Activated T-cell treated with anti-CD3 and anti-CD28 coated beads for 4 hours (primary cell): ENCODE measurements around the gene BDP1.
"Not testable (repeated sequence)": the region's sequence is repeated elsewhere in the genome, so short reads cannot be mapped to it uniquely, and the experiment has no call there.

Experiments used
- DNase-seq: peaks from one replicate; pipeline ENCODE4 v3.0.0-alpha.2; 2020

Gene BDP1, protein sequence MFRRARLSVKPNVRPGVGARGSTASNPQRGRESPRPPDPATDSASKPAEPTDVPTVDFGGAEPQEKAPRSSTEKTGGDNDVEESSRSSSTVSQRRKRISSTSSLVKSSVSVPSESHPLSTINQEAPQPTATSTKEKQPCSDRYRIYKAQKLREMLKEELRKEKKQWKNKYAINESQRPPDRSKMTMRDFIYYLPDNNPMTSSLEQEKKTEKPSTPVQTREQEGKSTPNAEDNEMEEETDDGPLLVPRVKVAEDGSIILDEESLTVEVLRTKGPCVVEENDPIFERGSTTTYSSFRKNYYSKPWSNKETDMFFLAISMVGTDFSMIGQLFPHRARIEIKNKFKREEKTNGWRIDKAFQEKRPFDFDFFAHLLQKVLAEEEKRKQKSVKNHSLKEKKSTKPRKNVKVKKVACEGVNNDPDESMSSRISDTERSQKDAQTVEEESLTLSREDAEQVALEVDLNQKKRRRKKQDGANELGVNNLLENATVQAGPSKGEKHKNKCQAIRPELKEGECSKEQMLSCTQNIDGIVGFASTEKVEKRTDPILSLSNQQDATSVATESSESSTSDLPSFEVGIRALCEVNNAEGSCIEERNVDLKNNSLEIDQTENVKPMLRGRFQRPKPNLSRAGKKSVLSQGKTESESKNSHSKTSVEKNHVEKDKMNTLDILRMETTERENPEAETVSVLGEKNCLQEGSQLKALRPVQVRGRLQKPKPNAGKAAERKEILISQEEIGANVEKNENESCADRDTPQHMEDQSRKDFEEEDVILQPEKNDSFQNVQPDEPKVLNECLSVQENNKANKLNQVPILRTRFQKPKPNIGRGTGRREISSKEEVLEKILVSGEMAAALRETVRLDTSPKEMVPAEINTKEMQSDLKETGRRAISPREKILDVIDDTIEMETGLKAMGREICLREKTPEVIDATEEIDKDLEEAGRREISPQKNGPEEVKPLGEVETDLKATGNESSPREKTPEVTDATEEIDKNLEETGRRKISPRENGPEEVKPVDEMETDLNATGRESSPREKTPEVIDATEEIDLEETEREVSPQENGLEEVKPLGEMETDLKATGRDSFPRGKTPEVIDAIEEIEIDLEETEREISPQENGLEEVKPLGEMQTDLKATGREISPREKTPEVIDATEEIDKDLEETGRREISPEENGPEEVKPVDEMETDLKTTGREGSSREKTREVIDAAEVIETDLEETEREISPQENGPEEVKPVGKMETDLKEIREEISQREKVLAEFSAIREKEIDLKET (N-terminal part only)

GRCh38 chr5:71455427-71456361, at the start of gene BDP1:
BDP1 (plus strand) TSS chr5:71455651; CDS start chr5:71455878, 227 bp downstream.
- peak; percentile 98 for DNase-seq

- DNase-seq = not testable (repeated sequence)
Measured at GRCh38 chr5:71410088-71410487, 45.4 kb upstream of the BDP1 start.

DNA sequence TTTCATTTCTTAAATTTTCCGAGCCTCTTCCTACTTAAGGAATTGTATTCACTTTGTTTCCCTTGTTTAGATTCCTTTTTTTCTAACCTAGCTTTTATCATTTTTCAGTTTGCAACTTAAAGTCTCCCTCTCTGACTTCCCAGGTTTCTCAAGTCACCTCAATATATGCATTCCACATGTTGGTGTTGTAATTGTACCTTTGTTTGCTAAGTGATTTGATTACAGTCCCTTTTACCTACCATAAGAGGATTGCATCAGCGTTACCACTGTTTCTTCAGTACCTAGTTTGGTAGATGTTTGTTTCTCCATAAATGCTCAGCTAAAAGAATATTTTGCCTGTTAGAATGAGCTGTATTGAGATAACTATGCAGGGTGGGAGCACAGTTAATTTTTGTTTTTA, 39.8 kb upstream of the BDP1 start:
- DNase-seq = not testable (repeated sequence)

- not testable (repeated sequence) for DNase-seq
Measured at GRCh38 chr5:71418026-71418425, 37.4 kb upstream of the BDP1 start.

GRCh38 chr5:71421278-71421677, 34.2 kb upstream of the BDP1 start:
- not testable (repeated sequence) for DNase-seq

DNA sequence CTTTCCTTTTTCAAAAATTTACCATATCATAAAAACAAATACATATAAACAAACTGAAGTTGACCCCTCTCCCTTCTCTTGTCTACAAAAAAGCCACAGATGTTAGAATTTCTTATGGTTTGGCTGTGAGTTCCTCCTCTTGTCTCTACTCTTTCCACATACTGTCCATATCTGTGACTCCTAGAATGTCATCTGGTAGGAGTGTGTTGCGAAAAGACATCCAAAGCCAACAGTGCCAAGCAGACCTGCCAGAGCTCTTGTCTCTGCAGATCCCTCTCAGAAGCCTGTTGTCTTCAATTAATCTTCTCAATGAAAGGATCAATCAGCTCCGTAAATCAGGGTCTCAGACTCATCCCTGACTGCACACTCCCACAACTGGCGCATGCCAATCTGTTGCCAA, 31.6 kb upstream of the BDP1 start:
- DNase-seq = not testable (repeated sequence)

- not testable (repeated sequence) for DNase-seq
Measured at GRCh38 chr5:71426686-71427474, 28.6 kb upstream of the BDP1 start.

DNA sequence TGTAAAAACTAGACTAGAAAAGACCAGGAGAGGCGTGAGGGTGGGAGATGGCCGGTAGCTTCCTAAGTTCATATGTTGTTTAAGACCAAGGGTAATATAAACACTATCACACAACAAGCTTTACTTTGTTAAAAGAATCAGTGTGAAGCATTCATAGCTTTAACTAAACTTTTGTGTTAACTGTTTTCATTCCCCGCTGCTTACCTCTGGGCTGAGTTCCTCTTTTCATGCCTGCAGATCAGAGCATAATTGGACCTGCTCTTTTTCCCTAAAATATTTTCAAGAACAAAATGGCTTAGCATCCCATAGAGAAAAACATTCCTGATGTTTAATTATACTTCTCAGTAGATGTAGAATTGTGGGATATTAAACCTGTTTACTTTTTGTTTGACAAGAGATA, 23.0 kb upstream of the BDP1 start:
- not testable (repeated sequence) for DNase-seq

DNA sequence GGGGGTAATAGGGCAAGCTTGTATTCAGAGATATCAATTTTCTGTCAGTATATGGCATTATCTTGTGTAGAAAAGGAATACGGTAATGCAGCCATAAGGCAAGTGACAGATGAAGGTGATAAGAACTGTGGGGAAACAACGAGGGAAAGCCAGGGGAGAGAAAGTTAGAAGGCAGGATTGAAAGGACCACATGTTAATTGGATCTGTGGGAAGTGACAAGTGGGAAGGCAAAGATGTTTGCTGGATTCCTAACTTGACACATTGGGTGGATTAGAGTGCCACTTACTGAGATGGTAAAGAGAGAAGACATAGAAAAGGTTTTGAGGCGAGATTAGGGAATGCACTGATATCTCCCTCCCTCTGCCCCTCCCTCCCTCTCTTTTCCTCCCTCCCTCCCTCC, 20.6 kb upstream of the BDP1 start:
- DNase-seq = not testable (repeated sequence)

DNA sequence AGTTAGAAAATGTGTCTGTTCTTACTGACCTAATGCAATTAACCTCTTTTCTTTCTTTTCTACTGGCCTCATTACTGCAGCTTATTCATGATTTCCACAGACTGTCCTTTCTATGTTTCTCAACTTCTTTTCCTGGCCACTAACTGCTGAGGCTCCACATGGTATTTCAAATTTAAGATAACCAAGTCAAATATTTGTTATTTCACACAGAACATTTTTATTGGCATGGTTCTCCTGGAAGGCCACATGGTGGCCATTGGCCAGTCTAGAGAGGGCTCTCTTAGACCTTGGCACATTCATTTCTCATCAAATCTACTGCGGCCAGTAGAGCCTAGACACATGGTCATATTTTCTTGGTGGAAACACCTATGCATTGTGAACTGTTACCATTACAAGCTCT, 13.9 kb upstream of the BDP1 start:
- DNase-seq = not testable (repeated sequence)

GRCh38 chr5:71443891-71444290, 11.6 kb upstream of the BDP1 start:
- not testable (repeated sequence) for DNase-seq

- not testable (repeated sequence) for DNase-seq
Measured at GRCh38 chr5:71445015-71445414, 10.4 kb upstream of the BDP1 start.

- not testable (repeated sequence) for DNase-seq
Measured at GRCh38 chr5:71445523-71446152, 9.8 kb upstream of the BDP1 start.

DNA sequence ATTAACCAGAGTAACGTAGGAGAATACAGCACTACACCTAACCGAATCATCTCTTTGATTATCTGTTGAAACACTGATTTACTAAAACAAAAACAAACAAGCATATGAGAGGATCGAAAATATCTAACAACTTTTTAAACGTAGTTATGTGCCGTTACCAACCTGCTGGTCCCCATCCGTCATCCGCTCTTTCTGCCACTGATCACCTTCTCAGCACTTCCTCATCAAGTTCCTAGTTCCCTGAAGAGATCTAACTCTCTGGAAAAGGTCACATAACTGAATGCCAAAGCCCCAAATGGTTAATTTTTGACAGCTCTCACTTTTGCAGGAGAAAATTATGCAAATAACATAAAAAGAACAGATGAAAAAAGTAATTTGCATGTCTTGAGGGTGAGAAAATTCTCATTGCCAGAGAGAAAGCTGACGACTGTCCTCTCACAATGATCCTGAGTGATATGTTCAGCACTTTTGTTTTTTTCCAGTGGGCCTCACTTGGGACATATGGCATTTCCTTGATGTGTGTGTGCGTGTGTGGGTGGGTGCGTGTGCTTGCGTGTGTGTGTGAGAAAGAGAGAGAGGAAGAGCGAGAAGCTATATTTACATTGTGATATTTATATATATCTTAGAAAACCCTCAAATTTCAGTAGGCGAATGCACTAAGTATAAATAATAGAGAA, 8.8 kb upstream of the BDP1 start:
- DNase-seq = not testable (repeated sequence)

- peak; percentile 27 for DNase-seq
Measured at GRCh38 chr5:71447218-71447808, 8.1 kb upstream of the BDP1 start.

GRCh38 chr5:71452876-71453275, 2.6 kb upstream of the BDP1 start:
- no peak for DNase-seq

- no peak for DNase-seq
Measured at GRCh38 chr5:71454913-71455312, 538 bp upstream of the BDP1 start.

DNA sequence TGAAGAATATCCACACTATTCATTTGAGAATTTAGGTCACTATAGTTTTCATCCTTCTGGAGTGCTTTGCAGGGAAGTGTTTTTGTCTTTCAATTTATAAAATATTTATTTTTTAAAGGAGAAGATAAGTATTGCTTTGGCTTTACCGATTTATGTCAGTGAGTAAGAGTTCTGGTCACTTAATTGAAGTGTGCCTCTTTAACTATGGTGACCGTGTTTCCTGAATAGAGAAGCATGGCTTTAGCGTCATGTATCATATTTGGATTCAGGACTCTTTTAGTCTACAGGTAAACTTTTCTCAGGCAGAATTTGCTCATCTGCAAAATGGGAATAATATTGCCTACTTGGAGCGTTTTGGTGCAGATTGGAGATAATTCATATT, 902 bp downstream of the BDP1 start:
- DNase-seq = no peak

GRCh38 chr5:71457106-71457505, 1.7 kb downstream of the BDP1 start:
- no peak for DNase-seq
